Adrenal gland (tissue), 5 donors: ENCODE measurements around the gene GPRIN2.
"Not testable (repeated sequence)": the region's sequence is repeated elsewhere in the genome, so short reads cannot be mapped to it uniquely, and the experiment has no call there.

Experiments used
- POLR2A ChIP-seq, 2 donors: fragments of 450-650 bp; IDR thresholded peaks; one replicate each; pipeline ENCODE4 v1.6.1; 2017; ENCODE audit warnings: antibody characterized with exemption in 2 of 2, mild to moderate bottlenecking in 2 of 2, moderate library complexity in 1 of 2
- TF ChIP-seq, protein P1 (sequence below), 6 experiments: fragments of 450-650 bp in 4 of 6; fragments of 200-600 bp in 2 of 6; sonication (generic) in 1 of 6; IDR thresholded peaks; 1 replicate in 5 of 6; 2 replicates in 1 of 6; pipeline versions ENCODE4 v1.5.1 to v1.8.0; 2016 to 2021; ENCODE audit warnings: antibody characterized with exemption in 6 of 6, mild to moderate bottlenecking in 2 of 6, moderate library complexity in 1 of 6
- donor health status: DM: no; HTN: no; CAD: no.

DNA sequence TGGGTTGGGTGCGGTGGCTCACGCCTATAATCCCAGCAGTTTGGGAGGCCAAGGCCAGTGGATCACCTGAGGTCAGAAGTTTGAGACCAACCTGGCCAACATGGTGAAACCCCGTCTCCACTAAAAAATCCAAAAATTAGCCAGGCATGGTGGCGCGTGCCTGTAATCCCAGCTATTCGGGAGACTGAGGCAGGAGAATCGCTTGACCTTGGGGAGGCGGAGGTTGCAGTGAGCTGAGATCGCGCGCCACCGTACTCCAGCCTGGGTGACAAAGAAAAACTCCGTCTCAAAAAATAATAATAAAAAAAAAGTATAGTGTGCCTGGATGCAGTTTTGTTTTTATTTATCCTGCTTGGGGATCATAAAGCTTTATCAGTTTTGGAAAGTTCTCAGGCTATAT is 36.8 kb upstream of the GPRIN2 start:
- TF ChIP-seq, protein P1, sequence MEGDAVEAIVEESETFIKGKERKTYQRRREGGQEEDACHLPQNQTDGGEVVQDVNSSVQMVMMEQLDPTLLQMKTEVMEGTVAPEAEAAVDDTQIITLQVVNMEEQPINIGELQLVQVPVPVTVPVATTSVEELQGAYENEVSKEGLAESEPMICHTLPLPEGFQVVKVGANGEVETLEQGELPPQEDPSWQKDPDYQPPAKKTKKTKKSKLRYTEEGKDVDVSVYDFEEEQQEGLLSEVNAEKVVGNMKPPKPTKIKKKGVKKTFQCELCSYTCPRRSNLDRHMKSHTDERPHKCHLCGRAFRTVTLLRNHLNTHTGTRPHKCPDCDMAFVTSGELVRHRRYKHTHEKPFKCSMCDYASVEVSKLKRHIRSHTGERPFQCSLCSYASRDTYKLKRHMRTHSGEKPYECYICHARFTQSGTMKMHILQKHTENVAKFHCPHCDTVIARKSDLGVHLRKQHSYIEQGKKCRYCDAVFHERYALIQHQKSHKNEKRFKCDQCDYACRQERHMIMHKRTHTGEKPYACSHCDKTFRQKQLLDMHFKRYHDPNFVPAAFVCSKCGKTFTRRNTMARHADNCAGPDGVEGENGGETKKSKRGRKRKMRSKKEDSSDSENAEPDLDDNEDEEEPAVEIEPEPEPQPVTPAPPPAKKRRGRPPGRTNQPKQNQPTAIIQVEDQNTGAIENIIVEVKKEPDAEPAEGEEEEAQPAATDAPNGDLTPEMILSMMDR (IDR thresholded peaks at IDR 0.05), result not testable (repeated sequence)
- not testable (repeated sequence) for TF ChIP-seq POLR2A (IDR thresholded peaks at IDR 0.05)
